Neural crest cell (in vitro differentiated cells): ENCODE measurements around the gene VPS50. TPM values are rescaled to one million over a fixed set of nuclear protein-coding genes. Genes with fewer than 3 reads are reported as not detected.

Experiments used
- DNase-seq: peaks from one replicate; pipeline ENCODE4 v3.0.0; 2021; ENCODE audit warnings: low read depth, mixed read lengths, low spot score
- H3K27ac Mint-ChIP-seq: one replicate; pipeline ENCODE4 v1.8.0; 2021; ENCODE audit warnings: mild to moderate bottlenecking, mixed read lengths; ENCODE audit not compliant: unreplicated experiment
- H3K27me3 Mint-ChIP-seq: 2 replicates; pipeline ENCODE4 v1.8.0; 2021; ENCODE audit warnings: low read depth, mild to moderate bottlenecking, mixed read lengths
- H3K36me3 Mint-ChIP-seq: 2 replicates; pipeline ENCODE4 v1.8.0; 2021; ENCODE audit warnings: low read depth, mild to moderate bottlenecking, mixed read lengths
- H3K4me1 Mint-ChIP-seq: 2 replicates; pipeline ENCODE4 v1.8.0; 2021; ENCODE audit warnings: mixed read lengths
- H3K4me3 Mint-ChIP-seq: one replicate; pipeline ENCODE4 v1.8.0; 2021; ENCODE audit warnings: mild to moderate bottlenecking, mixed read lengths
- H3K9me3 Mint-ChIP-seq: 2 replicates; pipeline ENCODE4 v1.8.0; 2021; ENCODE audit warnings: mixed read lengths
- total RNA-seq: library from RNA; stranded (reverse); gene quantifications from 2 replicates; pipeline ENCODE4 v1.2.1, GENCODE V29; 2021
- TF ChIP-seq, protein P1 (sequence below): fragments of 200-600 bp; sonication (generic); conservative IDR thresholded peaks from 2 replicates; pipeline ENCODE4 v1.5.0; 2021; ENCODE audit warnings: antibody characterized with exemption, mild to moderate bottlenecking

The VPS50 gene
- total RNA-seq, 1 donor from 2014 or later: 16.0 TPM

DNA sequence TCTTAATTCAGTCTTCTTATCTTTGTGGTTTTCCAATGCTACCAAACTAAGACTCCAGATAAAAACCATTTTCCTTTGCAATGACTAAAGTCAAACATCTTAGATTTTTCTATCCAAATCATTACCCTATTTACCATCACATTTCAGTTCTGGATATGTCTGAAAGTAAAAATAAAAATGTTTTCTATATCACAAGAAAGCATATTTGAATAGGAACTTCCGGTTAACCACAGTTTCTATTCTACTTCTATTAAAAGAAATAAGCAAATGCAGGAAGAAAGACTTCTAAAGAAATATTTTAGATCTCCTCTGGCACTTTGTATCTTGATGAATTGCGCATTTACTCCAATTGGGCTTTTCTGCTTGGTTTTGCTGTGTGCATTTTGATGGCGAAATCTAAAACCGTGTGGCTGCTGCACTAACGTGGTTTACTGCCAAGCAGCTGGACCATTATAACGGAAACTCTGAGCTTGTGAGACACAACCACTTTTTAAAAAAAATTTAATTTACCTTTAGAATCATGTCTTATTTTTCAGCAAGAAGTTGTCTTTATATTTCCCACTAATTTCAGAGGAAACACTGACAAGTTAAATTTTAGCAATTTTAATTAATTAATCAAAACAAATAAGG is 146.1 kb downstream of the VPS50 start:
- TF ChIP-seq, protein P1, sequence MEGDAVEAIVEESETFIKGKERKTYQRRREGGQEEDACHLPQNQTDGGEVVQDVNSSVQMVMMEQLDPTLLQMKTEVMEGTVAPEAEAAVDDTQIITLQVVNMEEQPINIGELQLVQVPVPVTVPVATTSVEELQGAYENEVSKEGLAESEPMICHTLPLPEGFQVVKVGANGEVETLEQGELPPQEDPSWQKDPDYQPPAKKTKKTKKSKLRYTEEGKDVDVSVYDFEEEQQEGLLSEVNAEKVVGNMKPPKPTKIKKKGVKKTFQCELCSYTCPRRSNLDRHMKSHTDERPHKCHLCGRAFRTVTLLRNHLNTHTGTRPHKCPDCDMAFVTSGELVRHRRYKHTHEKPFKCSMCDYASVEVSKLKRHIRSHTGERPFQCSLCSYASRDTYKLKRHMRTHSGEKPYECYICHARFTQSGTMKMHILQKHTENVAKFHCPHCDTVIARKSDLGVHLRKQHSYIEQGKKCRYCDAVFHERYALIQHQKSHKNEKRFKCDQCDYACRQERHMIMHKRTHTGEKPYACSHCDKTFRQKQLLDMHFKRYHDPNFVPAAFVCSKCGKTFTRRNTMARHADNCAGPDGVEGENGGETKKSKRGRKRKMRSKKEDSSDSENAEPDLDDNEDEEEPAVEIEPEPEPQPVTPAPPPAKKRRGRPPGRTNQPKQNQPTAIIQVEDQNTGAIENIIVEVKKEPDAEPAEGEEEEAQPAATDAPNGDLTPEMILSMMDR: no peak
- no peak overlapping the region for H3K27ac Mint-ChIP-seq
- H3K4me1 Mint-ChIP-seq: no peaks in the 10 kb centered on the region
- no peak for DNase-seq
- H3K4me3 Mint-ChIP-seq: no peak overlapping the region
- peaks cover 15% of the 10 kb centered on the region for H3K27me3 Mint-ChIP-seq
- no peaks in the 10 kb centered on the region for H3K36me3 Mint-ChIP-seq
- H3K9me3 Mint-ChIP-seq: no peaks in the 10 kb centered on the region

DNA sequence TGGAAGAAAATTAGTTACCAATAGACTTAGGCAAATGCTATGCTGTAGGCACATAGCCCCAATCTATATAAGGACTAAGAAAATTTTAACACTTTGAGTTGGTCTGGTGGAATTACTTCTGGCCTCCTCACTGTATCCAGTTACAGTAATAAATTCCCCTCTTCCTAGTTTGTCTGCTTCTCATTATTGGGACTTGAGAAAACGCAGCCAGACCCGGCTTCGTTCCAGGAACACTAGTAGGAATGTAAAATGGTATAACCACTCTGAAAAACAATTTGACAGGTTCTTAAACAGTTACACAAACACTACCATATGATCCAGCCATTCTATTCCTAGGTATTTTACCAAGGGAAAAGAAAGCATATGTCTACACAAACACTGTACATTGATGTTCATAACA is 150.2 kb downstream of the VPS50 start:
- Mint-ChIP-seq H3K9me3 (no peaks in the 10 kb centered on the region), H3K36me3 (no peaks in the 10 kb centered on the region), H3K4me3 (no peak overlapping the region), H3K4me1 (no peaks in the 10 kb centered on the region), H3K27ac (no peak overlapping the region), H3K27me3 (peaks cover 32% of the 10 kb centered on the region)
- DNase-seq: no peak
- TF ChIP-seq, protein P1: no peak

DNA sequence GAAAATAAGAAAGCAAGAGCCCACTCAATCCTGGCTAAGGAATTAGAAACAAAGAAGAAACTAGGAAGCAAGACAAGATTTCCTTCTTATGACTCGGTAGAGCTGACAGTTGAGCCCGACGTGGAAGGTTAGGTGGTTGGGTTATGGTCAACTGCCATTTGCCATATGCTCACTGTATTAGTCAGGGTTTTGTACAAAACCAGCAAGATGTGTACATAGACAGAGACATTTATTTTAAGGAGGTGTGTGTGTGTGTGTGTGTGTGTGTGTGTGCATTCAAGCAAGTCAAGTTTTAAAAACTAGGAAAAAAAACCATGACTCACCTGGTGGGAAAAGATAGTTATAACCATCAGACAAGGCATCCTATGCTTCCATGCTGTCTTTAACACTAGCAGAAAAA is 158.5 kb downstream of the VPS50 start:
- peaks cover 15% of the 10 kb centered on the region for H3K27me3 Mint-ChIP-seq
- no peak overlapping the region for H3K27ac Mint-ChIP-seq
- no peak for DNase-seq
- H3K36me3 Mint-ChIP-seq: no peaks in the 10 kb centered on the region
- no peaks in the 10 kb centered on the region for H3K9me3 Mint-ChIP-seq
- no peaks in the 10 kb centered on the region for H3K4me1 Mint-ChIP-seq
- TF ChIP-seq, protein P1: no peak
- H3K4me3 Mint-ChIP-seq: no peak overlapping the region

DNA sequence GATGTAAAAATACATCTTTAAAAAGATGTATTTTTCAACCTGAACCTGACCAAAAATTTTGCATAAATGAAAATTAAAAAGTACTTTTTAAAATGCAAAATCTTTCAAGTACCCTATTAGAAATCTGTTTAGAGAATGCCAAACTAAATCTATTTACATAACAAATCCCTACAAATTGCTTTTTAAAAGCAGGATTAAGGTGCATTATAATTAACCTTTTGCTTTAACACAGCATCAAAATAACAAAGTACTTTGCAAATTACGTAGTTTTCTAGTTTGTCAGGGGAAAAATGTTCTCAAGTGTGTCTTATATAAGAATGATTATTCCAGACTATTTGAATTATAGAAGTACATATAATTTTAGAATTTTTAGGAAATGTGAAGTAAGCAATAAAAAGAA is 160.8 kb downstream of the VPS50 start:
- no peaks in the 10 kb centered on the region for H3K4me1 Mint-ChIP-seq
- peaks cover 4% of the 10 kb centered on the region for H3K27me3 Mint-ChIP-seq
- DNase-seq: no peak
- no peaks in the 10 kb centered on the region for H3K36me3 Mint-ChIP-seq
- TF ChIP-seq, protein P1: no peak
- H3K4me3 Mint-ChIP-seq: no peak overlapping the region
- no peak overlapping the region for H3K27ac Mint-ChIP-seq
- no peaks in the 10 kb centered on the region for H3K9me3 Mint-ChIP-seq

DNA sequence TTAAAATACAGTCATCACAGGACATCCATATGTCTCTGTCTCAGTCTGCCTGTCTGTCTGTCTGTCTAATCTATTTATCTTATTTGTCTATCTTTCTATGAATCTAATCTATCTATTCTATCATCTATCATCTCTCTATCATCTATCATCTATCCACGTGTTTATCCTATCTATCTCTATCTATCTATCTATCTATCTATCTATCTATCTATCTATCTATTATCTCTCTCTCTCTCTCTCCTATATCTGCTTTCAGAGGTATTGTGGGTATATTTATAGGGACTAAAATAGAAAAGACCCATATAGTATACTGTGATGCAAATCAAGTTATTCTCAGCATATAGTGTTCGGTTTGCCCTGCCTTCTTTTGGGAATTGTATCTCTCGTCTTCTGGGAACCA is 167.5 kb downstream of the VPS50 start:
- no peaks in the 10 kb centered on the region for H3K4me1 Mint-ChIP-seq
- TF ChIP-seq, protein P1: no peak
- no peak for DNase-seq
- no peak overlapping the region for H3K4me3 Mint-ChIP-seq
- no peaks in the 10 kb centered on the region for H3K27me3 Mint-ChIP-seq
- no peaks in the 10 kb centered on the region for H3K36me3 Mint-ChIP-seq
- peaks cover 13% of the 10 kb centered on the region for H3K9me3 Mint-ChIP-seq
- H3K27ac Mint-ChIP-seq: no peak overlapping the region
